ACC112 (cell line): ENCODE measurements around the gene PIK3C2G.

Source experiments
- H2AFZ ChIP-seq: fragments of 200-600 bp; sonication (generic); one replicate; pipeline ENCODE4 v1.6.0; 2017; ENCODE audit warnings: antibody characterized with exemption, low read length; ENCODE audit not compliant: unreplicated experiment
- H3K27ac ChIP-seq: fragments of 200-600 bp; sonication (generic); 2 replicates; pipeline ENCODE4 v1.5.1; 2014; ENCODE audit warnings: low read depth, mild to moderate bottlenecking, antibody characterized with exemption, low read length, moderate library complexity
- H3K27me3 ChIP-seq: fragments of 200-600 bp; sonication (generic); 2 replicates; pipeline ENCODE4 v1.6.1; 2014; ENCODE audit warnings: mild to moderate bottlenecking, antibody characterized with exemption, low read length, moderate library complexity, mixed read lengths; ENCODE audit not compliant: insufficient read depth
- H3K36me3 ChIP-seq: fragments of 200-600 bp; sonication (generic); 2 replicates; pipeline ENCODE4 v1.6.1; 2016; ENCODE audit warnings: mild to moderate bottlenecking, antibody characterized with exemption, low read length, moderate library complexity, mixed read lengths; ENCODE audit not compliant: insufficient read depth
- H3K4me1 ChIP-seq: fragments of 200-600 bp; sonication (generic); one replicate; pipeline ENCODE4 v1.6.1; 2016; ENCODE audit warnings: low read length, mixed read lengths; ENCODE audit not compliant: insufficient read depth, unreplicated experiment, control insufficient read depth
- H3K4me3 ChIP-seq: fragments of 200-600 bp; sonication (generic); 2 replicates; pipeline ENCODE4 v1.5.1; 2014; ENCODE audit warnings: mild to moderate bottlenecking, low read depth, low read length
- H3K79me2 ChIP-seq: fragments of 200-600 bp; sonication (generic); one replicate; pipeline ENCODE4 v1.6.0; 2016; ENCODE audit warnings: low read length; ENCODE audit not compliant: control insufficient read depth, unreplicated experiment, insufficient read depth

The PIK3C2G gene

GRCh38 chr12:18296909-18297280 is 35.6 kb downstream of the PIK3C2G start:
- Histone ChIP-seq H3K27me3 (no peaks in the 10 kb centered on the region), H3K79me2 (no peaks in the 10 kb centered on the region), H3K4me3 (peak overlapping the region; percentile 77), H3K4me1 (peaks cover 13% of the 10 kb centered on the region), H3K36me3 (peaks cover 4% of the 10 kb centered on the region; the same call in 1 of the 2 replicates), H3K27ac (peak overlapping the region; percentile 47), H2AFZ (peak overlapping the region; percentile 96)

DNA sequence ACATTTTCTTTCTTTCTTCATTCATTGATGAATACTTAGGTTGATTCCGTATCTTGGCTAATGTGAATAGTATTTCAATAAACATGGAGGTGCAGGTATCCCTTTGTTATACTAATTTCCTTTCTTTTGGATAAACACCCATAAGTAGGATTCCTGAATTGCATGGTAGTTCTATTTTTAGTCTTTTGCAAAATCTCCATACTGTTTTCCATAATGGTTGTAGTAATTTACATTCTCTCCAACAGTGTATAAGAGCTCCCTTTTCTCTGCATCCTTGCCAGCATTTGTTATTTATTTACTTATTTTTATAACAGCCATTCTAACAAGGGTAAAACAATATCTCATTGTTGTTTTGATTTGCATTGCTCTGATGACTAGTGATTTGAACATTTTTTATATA is 36.6 kb downstream of the PIK3C2G start:
- Histone ChIP-seq H3K79me2 (no peaks in the 10 kb centered on the region), H3K27ac (no peak overlapping the region), H3K4me1 (peaks cover 13% of the 10 kb centered on the region), H2AFZ (peak overlapping the region; percentile 96), H3K36me3 (peaks cover 4% of the 10 kb centered on the region; the same call in 1 of the 2 replicates), H3K27me3 (no peaks in the 10 kb centered on the region), H3K4me3 (no peak overlapping the region)

- H3K4me1 ChIP-seq = no peaks in the 10 kb centered on the region
- H3K27ac ChIP-seq = no peak overlapping the region
- no peak overlapping the region for H3K4me3 ChIP-seq
- H3K27me3 ChIP-seq = no peaks in the 10 kb centered on the region
- H3K79me2 ChIP-seq = no peaks in the 10 kb centered on the region
- H3K36me3 ChIP-seq = peaks cover 4% of the 10 kb centered on the region; the same call in 1 of the 2 replicates
- no peak overlapping the region for H2AFZ ChIP-seq
These were observed 41.6 kb downstream of the PIK3C2G start for GRCh38 chr12:18302809-18303430.

GRCh38 chr12:18304609-18305008 is 43.3 kb downstream of the PIK3C2G start:
- peak overlapping the region; percentile 11 for H2AFZ ChIP-seq
- H3K36me3 ChIP-seq = peaks cover 3% of the 10 kb centered on the region; the same call in 1 of the 2 replicates
- no peaks in the 10 kb centered on the region for H3K79me2 ChIP-seq
- H3K27me3 ChIP-seq = no peaks in the 10 kb centered on the region
- H3K27ac ChIP-seq = no peak overlapping the region
- H3K4me3 ChIP-seq = no peak overlapping the region
- H3K4me1 ChIP-seq = no peaks in the 10 kb centered on the region

DNA sequence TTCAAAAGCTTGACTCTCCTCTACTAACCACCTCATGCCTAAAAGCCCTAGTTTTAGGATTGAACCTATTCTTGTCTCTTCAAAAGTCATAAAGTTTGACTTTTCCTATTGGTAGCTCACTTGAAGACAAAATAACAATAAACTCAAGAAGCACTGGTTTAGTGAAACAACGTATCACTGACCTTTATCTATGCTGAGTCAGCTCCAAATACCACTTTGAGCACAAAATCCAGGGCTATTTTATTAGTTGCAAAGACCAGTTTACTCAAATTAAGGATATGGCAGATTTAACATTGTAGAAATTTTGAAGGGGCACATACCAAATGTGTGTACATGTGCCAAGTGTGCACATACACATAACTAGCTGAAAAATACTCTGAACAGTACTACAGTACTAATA is 45.0 kb downstream of the PIK3C2G start:
- Histone ChIP-seq H3K4me1 (no peaks in the 10 kb centered on the region), H3K4me3 (no peak overlapping the region), H3K36me3 (no peaks in the 10 kb centered on the region), H3K27me3 (no peaks in the 10 kb centered on the region), H3K27ac (no peak overlapping the region), H3K79me2 (no peaks in the 10 kb centered on the region), H2AFZ (no peak overlapping the region)

- Histone ChIP-seq H2AFZ (no peak overlapping the region), H3K36me3 (no peaks in the 10 kb centered on the region), H3K27me3 (no peaks in the 10 kb centered on the region), H3K4me1 (no peaks in the 10 kb centered on the region), H3K27ac (no peak overlapping the region), H3K4me3 (no peak overlapping the region), H3K79me2 (no peaks in the 10 kb centered on the region)
These were observed 52.0 kb downstream of the PIK3C2G start for GRCh38 chr12:18313306-18313705.

DNA sequence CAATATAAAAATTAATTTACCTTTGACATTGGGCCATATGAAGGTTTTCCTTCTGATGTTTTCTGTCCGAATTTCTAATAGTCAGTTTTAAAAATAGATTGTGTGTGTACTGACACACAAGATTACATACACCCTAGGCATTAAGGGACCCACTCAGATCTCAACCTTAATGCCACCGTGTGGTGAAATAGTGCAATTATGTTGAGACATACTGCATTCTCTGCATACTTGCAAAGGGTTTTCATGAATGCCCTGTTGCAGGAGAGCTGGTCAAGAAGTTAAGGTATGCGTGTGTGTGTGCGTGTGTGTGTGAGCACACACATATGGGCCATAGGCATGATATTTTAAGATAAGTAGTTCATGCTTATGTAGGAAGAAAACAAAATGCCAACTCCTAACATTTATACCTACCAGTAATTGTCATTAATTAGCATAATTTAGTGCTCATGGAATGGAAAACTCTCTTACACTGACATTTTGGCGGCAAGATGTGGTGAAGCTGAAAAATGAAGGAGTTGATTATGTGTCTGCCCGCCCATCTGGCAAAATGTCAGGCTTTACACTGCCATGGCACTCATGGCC is 58.8 kb downstream of the PIK3C2G start:
- no peaks in the 10 kb centered on the region for H3K36me3 ChIP-seq
- no peaks in the 10 kb centered on the region for H3K79me2 ChIP-seq
- peak overlapping the region; percentile 36 for H2AFZ ChIP-seq
- no peaks in the 10 kb centered on the region for H3K27me3 ChIP-seq
- peak overlapping the region; percentile 49; the same call in 1 of the 2 replicates for H3K4me3 ChIP-seq
- peak overlapping the region; percentile 11; the same call in 1 of the 2 replicates for H3K27ac ChIP-seq
- H3K4me1 ChIP-seq = peaks cover 15% of the 10 kb centered on the region

GRCh38 chr12:18320976-18321375 is 59.7 kb downstream of the PIK3C2G start:
- H3K4me3 ChIP-seq = no peak overlapping the region
- H3K27ac ChIP-seq = no peak overlapping the region
- H2AFZ ChIP-seq = no peak overlapping the region
- no peaks in the 10 kb centered on the region for H3K79me2 ChIP-seq
- H3K36me3 ChIP-seq = no peaks in the 10 kb centered on the region
- peaks cover 15% of the 10 kb centered on the region for H3K4me1 ChIP-seq
- no peaks in the 10 kb centered on the region for H3K27me3 ChIP-seq

DNA sequence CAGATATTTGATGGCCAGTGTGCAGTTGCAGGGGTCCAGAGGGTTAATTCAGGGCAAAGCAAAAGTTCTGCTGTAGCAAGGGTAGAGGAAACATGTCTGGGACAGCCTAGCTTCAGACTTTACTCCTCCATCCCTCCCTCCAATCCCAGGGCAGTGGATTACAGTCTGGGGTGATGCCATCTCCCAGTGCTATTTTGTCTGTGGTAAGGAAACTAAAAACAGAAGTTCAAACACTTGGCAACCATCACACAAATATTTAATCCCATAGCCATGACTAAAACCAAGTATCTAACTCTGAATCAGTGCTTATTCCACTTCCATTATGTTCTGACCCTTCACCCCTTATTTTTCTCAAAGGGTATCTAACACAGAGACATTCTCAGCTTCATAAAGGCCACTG is 61.8 kb downstream of the PIK3C2G start:
- H3K4me3 ChIP-seq = no peak overlapping the region
- H3K27ac ChIP-seq = peak overlapping the region; percentile 46
- no peaks in the 10 kb centered on the region for H3K36me3 ChIP-seq
- no peaks in the 10 kb centered on the region for H3K27me3 ChIP-seq
- peaks cover 15% of the 10 kb centered on the region for H3K4me1 ChIP-seq
- no peaks in the 10 kb centered on the region for H3K79me2 ChIP-seq
- no peak overlapping the region for H2AFZ ChIP-seq

GRCh38 chr12:18327036-18327435 is 65.7 kb downstream of the PIK3C2G start:
- Histone ChIP-seq H3K36me3 (no peaks in the 10 kb centered on the region), H3K79me2 (no peaks in the 10 kb centered on the region), H3K4me3 (no peak overlapping the region), H3K27ac (no peak overlapping the region), H3K27me3 (no peaks in the 10 kb centered on the region), H3K4me1 (no peaks in the 10 kb centered on the region), H2AFZ (no peak overlapping the region)

- no peak overlapping the region for H3K27ac ChIP-seq
- no peaks in the 10 kb centered on the region for H3K4me1 ChIP-seq
- no peak overlapping the region for H2AFZ ChIP-seq
- H3K79me2 ChIP-seq = no peaks in the 10 kb centered on the region
- H3K36me3 ChIP-seq = no peaks in the 10 kb centered on the region
- H3K27me3 ChIP-seq = no peaks in the 10 kb centered on the region
- H3K4me3 ChIP-seq = no peak overlapping the region
These were observed 70.9 kb downstream of the PIK3C2G start for GRCh38 chr12:18332173-18332572.
